ENCODE measurements around the gene HABP2. TPM values are rescaled to one million over a fixed set of nuclear protein-coding genes. Genes with fewer than 3 reads are reported as not detected.
A peak's percentile ranks its signal among the peaks of the same experiment; 100 is the strongest.

Gene HABP2
- polyA plus RNA-seq, 1 donor, result 0.10 TPM

- DNase-seq, result no peak
These were observed 7.2 kb downstream of the HABP2 start for GRCh38 chr10:113560071-113560470.

- no peak for DNase-seq
These were observed 8.4 kb downstream of the HABP2 start for GRCh38 chr10:113561214-113561613.

GRCh38 chr10:113562069-113562468 lies 9.2 kb downstream of the HABP2 start:
- DNase-seq, result no peak

- DNase-seq, result no peak
These were observed 9.9 kb downstream of the HABP2 start for GRCh38 chr10:113562704-113563103.

GRCh38 chr10:113563306-113564088 lies 10.6 kb downstream of the HABP2 start:
- DNase-seq, result peak; percentile 84

- DNase-seq, result no peak
These were observed 12.5 kb downstream of the HABP2 start for GRCh38 chr10:113565364-113565763.

- no peak for DNase-seq
These were observed 14.0 kb downstream of the HABP2 start for GRCh38 chr10:113566888-113567287.

GRCh38 chr10:113569576-113569975 lies 16.7 kb downstream of the HABP2 start:
- DNase-seq, result peak; percentile 34

- DNase-seq, result no peak
These were observed 19.9 kb downstream of the HABP2 start for GRCh38 chr10:113572520-113573290.

GRCh38 chr10:113573368-113573767 lies 20.5 kb downstream of the HABP2 start:
- DNase-seq, result no peak

- peak; percentile 49 for DNase-seq
These were observed 24.0 kb downstream of the HABP2 start for GRCh38 chr10:113576852-113577251.

GRCh38 chr10:113578773-113579172 lies 25.9 kb downstream of the HABP2 start:
- no peak for DNase-seq

- DNase-seq, result no peak
These were observed 28.2 kb downstream of the HABP2 start for GRCh38 chr10:113581092-113581491.

GRCh38 chr10:113583571-113583970 lies 30.7 kb downstream of the HABP2 start:
- DNase-seq, result no peak

GRCh38 chr10:113585949-113586348 lies 33.1 kb downstream of the HABP2 start:
- DNase-seq, result no peak

GRCh38 chr10:113589201-113589770 lies 36.4 kb downstream of the HABP2 start:
- DNase-seq, result no peak

- no peak for DNase-seq
These were observed 37.7 kb downstream of the HABP2 start for GRCh38 chr10:113590581-113590980.

GRCh38 chr10:113592380-113592779 lies 39.5 kb downstream of the HABP2 start:
- no peak for DNase-seq

- DNase-seq, result no peak
These were observed 41.8 kb downstream of the HABP2 start for GRCh38 chr10:113594652-113595051.

- no peak for DNase-seq
These were observed 47.7 kb downstream of the HABP2 start for GRCh38 chr10:113600569-113600968.

- DNase-seq, result no peak
These were observed 50.4 kb downstream of the HABP2 start for GRCh38 chr10:113603057-113603777.

GRCh38 chr10:113604572-113604971 lies 51.7 kb downstream of the HABP2 start:
- no peak for DNase-seq

All from hindlimb muscle (tissue), 1 donor.